GM12801 (cell line): ENCODE results near the gene SH2B3.

Experiments used
- CTCF ChIP-seq: IDR thresholded peaks from one replicate; pipeline ENCODE4 v1.5.1; 2011; ENCODE audit warnings: control low read depth; ENCODE audit not compliant: insufficient read length; ENCODE audit errors: extremely low read depth

The SH2B3 gene

GRCh38 chr12:111436811-111437210 lies 31.1 kb downstream of the SH2B3 start:
- no peak for TF ChIP-seq CTCF

- no peak for TF ChIP-seq CTCF
Observed at GRCh38 chr12:111437816-111438454, 32.2 kb downstream of the SH2B3 start.

DNA sequence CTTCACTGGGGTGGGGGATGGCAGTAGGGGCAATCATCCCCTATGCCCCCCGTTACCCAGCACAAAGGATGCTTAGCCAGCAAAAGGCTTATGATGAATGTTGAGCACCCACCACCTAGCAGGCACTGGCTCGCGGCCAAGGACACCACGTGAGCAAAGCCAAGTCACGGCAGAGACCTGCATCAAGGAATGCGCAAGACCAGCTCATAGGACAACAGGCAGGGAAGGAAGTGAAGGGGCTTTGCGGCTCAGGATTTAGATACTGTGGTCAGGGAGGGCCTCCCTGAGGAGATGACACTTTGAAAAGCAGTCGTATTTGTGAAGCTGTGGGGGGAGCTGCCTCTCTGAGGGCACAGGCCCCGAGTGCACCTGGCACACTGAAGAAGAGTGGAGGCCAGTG lies 32.8 kb downstream of the SH2B3 start:
- no peak for TF ChIP-seq CTCF

DNA sequence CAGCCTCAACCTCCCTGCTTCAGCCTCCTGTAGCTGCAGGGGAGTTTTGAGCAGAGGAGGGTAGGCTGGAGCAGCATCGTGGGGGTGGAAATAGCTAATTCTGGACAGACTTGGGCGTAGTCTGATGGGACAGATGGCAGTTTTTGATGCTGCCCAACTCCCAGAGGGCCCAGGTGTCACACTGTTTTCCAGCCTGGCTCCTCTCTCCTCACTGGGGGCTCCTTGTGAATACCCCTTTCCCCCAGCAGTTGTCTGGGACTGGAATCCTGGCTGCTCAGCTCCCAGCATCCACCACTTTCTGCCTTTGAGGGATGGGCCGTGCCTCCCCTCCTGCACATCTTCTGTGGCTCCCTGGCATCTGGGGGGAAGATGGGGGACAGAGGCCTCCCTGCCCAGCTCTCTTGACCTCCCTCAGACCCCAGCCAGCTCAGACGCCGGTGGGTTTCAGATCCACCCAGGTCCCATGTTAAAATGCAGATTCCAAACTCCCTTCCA lies 34.0 kb downstream of the SH2B3 start:
- no peak for TF ChIP-seq CTCF

- TF ChIP-seq CTCF, result no peak
Observed at GRCh38 chr12:111440152-111440551, 34.4 kb downstream of the SH2B3 start.

- no peak for TF ChIP-seq CTCF
Observed at GRCh38 chr12:111440631-111441030, 34.9 kb downstream of the SH2B3 start.

DNA sequence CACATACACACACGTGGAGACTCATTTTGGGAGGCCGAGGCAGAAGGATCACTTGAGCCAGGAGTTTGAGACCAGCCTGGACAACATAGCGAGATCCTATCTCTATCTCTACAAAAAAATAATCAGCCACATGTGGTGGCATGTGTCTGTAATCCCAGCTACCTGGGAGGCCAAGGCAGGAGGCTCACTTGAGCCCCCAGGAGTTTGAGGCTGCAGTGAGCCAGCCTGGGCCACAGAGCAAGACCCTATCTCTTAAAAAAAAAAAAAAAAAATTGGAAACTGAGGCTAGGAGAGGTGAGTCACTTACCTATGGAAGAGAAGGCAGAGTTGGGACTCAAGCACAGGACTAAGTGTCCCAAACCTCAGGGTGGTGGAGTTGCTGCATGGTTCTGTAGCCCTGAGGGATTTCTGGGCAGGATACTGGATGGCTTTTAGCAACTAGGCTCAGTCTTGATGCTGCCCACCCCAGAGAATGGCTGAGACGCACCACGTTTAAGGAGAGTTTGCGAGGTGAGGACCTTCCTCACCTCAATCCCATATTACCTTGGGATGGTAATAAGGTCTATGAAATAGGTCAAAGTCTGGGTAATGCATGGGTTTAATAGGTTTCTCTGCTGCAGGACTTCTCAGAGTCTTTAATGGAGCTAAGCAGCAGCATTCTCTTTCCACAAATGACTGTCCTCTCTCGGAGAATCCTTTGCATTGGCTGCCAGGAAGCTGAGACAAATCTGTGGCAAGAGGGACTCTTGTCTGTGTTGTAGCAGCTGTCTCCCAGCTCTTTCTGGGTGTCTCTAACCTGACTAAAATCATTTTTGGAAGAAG lies 35.6 kb downstream of the SH2B3 start:
- TF ChIP-seq CTCF, result no peak
